ENCODE data around the gene HDGFL2.

DNA sequence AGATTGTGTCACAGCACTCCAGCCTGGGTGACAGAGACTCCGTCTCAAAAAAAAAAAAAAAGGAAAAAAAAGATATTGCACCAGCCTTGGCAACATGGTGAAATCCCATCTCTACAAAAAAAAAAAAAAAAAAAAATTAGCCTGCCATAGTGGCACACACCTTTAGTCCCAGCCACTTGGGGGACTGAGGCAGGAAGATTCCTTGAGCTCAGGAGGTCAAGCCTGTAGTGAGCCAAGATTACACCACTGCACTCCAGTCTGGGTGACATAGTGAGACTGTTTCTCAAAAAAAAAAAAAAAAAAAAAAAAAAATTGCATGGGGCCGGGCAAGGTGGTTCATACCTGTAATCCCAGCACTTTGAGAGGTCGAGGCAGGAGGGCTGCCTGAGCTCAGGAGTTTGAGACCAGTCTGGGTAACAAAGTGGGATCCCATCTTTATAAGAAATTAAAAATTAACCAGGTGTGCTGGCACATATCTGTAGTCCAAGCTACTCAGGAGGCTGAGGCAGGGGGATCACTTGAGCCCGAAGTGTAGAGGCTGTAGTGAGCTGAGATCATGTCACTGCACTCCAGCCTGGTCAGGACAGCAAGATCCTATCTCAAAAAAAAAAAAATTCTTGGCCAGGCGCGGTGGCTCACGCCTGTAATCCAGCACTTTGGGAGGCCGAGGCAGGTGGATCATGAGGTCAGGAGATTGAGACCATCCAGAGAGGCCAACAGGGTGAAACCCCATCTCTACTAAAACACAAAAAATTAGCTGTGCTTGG lies 7.1 kb upstream of the HDGFL2 start:
- TF ChIP-seq CTCF (IDR thresholded peaks at IDR 0.05; ENCODE audit: low read depth, low read length, poor library complexity, severe bottlenecking), result no peak
- no peak for TF ChIP-seq EZH2phosphoT487 (IDR thresholded peaks at IDR 0.05; ENCODE audit: borderline replicate concordance, low read length)

All from DOHH2 (cell line).